GM12875 (cell line): ENCODE data around the gene EMID1.
A peak's percentile ranks its signal among the peaks of the same experiment; 100 is the strongest.

ENCODE experiments used
- H3K4me3 ChIP-seq: one replicate; pipeline ENCODE4 v1.5.1; 2011; ENCODE audit warnings: low read depth, low read length, control low read depth
- CTCF ChIP-seq: IDR thresholded peaks from 2 replicates; pipeline ENCODE4 v1.5.1; 2011; ENCODE audit warnings: low read depth, mild to moderate bottlenecking, control low read depth, inconsistent platforms, low read length, moderate library complexity, borderline replicate concordance; ENCODE audit not compliant: insufficient read depth

EMID1 gene

GRCh38 chr22:29301716-29302401 lies 96.2 kb downstream of the EMID1 start:
- no peak overlapping the region for H3K4me3 ChIP-seq
- TF ChIP-seq CTCF: no peak

DNA sequence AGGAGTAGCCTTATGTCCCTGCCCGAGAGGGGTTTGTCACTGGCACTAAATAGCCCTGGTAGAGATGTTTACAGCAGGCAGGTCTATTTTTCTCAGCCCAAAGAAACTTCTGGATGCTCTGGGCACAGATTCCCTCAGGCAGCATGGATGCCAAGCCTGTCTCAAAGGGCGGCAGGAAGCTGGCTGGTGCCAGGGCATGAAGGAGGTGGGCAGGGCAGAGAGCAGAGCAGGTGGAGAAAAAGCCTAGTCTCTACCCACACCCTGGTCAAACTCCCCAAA lies 96.6 kb downstream of the EMID1 start:
- no peak for TF ChIP-seq CTCF
- H3K4me3 ChIP-seq: no peak overlapping the region

DNA sequence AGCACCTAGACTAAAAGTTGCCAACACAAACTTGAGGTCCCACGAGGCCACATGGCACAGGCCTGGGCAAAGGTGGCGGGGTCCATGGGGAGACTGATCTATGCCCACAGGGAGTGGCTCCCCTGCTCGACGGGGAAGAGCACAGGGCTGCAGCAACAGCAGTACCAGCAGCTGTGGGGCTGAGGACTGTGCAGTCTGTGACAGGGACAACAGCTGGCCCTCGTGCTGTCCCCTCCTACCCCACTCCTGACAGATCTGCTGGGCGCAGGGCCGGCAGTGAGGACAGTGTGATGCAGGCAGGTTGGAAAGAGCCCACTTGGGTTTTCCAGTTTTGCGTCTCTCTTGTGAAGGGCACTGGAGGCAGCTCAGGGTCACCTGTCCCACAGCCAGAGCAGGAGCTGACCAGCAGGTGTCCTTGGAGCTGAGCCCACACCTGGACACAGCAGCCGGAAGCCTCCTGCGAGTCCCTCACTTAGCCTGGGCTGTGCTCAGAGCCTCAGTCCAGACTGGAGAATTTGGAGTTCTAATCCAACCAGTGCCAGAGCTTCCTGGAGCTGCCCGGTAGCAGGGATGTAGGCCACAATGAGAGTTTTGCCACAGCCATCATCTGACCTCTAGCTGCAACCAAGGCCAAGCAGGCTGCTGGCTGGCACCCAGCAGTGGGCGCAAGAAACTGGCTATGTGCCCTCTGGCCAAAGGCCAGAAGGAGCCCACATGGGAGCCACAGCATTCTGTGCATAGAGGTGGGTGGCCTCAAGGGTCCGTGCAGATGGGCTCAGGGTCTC lies 97.2 kb downstream of the EMID1 start:
- no peak overlapping the region for H3K4me3 ChIP-seq
- TF ChIP-seq CTCF: no peak

GRCh38 chr22:29305836-29306174 lies 100.1 kb downstream of the EMID1 start:
- H3K4me3 ChIP-seq: no peak overlapping the region
- no peak for TF ChIP-seq CTCF

GRCh38 chr22:29306175-29306834 lies 100.6 kb downstream of the EMID1 start, which contains the start of gene GAS2L1:
Gene GAS2L1, plus strand, starts transcription at chr22:29306650. Its CDS starts 1,456 bp downstream, at chr22:29308106.
- peak within 1 kb of the TSS; percentile 46 for H3K4me3 ChIP-seq
- TF ChIP-seq CTCF: peak; percentile 50; the same call in 1 of the 2 replicates

DNA sequence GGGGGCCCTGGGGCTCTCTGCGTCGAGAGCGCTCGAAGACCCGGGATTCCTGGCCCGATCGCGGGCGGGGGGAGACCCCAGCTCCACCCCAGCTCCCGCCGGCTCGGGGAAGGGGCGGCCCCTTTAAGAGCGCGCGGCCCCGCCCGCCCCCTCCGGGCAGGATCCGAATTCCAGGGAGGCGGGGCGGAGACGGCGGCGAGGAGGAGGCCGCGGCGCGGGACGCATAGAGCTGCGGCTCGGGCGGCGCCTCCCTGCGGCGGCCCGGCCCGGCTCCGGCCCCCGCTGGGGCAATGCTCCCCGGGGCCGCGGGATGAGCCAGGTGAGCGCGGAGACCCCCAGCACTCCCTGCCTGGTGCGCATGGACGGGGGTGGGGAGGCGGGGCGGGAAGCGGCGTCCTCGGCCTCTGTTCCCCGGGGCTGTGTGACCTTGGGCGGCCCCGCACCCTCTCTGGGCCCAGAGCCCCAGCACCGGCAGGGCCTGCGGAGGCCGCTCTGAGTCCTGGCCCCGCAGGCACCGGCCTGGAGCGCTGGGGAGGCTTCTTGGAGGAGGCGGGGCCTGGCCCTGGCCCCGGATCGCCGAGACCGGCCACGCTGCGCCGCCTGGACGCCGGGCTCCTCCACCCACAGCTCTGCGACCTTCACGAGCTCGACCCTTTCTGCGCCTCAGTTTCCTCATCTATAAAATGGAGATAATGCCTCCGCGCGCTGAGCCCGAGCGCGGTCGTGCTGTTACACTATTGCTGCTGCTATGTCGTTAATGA lies 101.3 kb downstream of the EMID1 start:
- peak overlapping the region; percentile 46 for H3K4me3 ChIP-seq

More for the DNA sequence above, 101.3 kb downstream of the EMID1 start:
- no peak for TF ChIP-seq CTCF
